ENCODE results near the gene CCDC78.
"Not testable (repeated sequence)": the region's sequence is repeated elsewhere in the genome, so short reads cannot be mapped to it uniquely, and the experiment has no call there.

CCDC78 gene

DNA sequence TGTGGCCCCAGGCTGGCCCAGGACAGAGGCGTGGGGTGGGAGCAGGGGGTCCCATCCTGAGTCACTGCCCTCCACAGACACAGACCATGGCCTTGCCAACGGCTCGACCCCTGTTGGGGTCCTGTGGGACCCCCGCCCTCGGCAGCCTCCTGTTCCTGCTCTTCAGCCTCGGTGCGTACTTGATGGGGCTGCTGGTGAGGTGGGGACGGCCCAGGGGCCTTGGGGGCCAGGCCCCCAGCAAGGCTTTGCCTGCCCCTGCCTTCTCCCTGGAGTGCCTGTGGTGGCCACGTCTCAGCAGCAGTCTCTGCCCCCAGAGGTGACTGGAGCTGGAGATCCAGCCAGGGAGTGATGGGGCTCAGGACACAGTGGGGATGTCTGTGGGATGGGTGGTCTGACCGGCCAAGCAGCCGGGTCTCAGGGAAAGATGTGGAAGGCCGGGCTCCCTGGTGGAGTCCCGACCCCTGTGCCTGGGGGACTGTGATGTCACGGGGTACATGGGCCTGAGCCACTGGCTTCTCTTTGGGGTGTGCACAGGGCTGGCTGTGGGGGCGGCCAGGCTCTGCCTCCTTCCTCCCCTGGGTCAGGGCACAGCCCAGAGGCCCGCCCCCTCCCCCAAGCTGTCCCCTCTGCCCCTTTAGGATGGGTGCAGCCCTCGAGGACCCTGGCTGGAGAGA, 36.5 kb upstream of the CCDC78 start:
- TF ChIP-seq Cebpa-rat (IDR thresholded peaks at IDR 0.05), result no peak
- H4K20me1 ChIP-seq, result no peaks in the 10 kb centered on the region; a peak in 1 of 22 replicates

DNA sequence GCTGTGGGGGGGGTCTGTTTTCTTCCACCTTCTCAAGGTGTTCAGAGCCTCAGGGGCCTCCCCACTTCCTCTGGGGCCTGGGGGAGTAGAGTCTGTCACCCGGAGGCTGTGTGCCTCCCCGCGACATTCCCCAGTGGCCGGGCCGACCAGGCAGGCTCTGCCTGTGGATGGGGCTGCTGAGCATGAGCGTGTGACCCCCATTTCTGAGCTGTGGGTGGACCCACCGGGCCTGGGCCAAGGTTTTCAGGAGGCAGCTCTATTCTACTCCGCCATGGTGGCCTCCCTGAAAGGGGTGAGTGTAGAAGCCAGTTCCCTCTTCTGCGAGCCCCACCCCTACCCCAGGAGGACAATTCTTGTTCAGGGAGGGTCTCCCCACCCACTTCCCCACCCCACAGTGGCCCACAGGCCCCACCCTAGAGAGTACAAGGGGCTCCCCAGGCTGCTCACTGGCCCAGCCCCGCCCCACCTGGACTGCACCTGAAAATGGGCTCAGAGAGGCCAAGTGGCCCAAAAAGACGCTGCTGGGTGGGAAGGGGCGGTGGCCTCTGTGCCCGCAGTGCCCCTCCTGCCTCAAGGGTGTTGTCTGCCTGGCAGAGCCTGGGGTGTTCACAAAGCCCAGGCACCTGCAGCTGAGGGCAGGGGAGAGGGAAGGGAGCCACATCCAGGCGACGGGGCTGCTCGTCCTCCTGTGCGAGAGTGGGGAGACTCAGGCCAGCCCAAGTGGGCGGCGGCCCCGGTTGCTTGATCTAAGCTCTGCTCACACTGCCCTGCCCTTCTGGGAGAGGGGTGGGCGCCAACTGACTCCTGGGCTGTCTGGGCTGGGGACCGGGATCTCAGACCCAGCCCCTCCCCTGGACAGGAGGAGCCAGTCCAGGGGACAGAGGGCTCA, 35.6 kb upstream of the CCDC78 start:
- no peaks in the 10 kb centered on the region for H3K9me3 ChIP-seq (replicated peaks in 1 of 11)
- no peaks in the 10 kb centered on the region; a peak in 1 of 22 replicates for H4K20me1 ChIP-seq
- H3K4me2 ChIP-seq, result peak overlapping the region in 10 of 11 experiments; percentile 9 to 58 (median 36); a peak in 17 of 22 replicates
- H3K4me3 ChIP-seq, result no peak overlapping the region
- H3K9ac ChIP-seq, result 0 out of 22 replicates have a peak overlapping the region, but pooled peaks of 1 of the 11 experiments have one; percentile 5
- H3K36me3 ChIP-seq, result no peaks in the 10 kb centered on the region
- no peak overlapping the region for H3K27ac ChIP-seq
- TF ChIP-seq Cebpa-rat (IDR thresholded peaks at IDR 0.05), result no peak
- peaks cover 14 to 44% (median 35%) of the 10 kb centered on the region in 10 experiments for H3K4me1 ChIP-seq
- no peaks in the 10 kb centered on the region for H3K27me3 ChIP-seq

More for the DNA sequence above, 36.5 kb upstream of the CCDC78 start:
- H3K36me3 ChIP-seq, result no peaks in the 10 kb centered on the region
- peak overlapping the region in 6 of 11 experiments; percentile 28 to 58 (median 38); a peak in 8 of 22 replicates for H3K4me2 ChIP-seq
- no peak overlapping the region for H3K4me3 ChIP-seq
- no peaks in the 10 kb centered on the region for H3K9me3 ChIP-seq (replicated peaks in 1 of 11)
- H3K27ac ChIP-seq, result no peak overlapping the region
- 0 out of 22 replicates have a peak overlapping the region, but pooled peaks of 2 of the 11 experiments have one; percentile 2 to 5 for H3K9ac ChIP-seq
- H3K4me1 ChIP-seq, result peaks cover 5 to 35% (median 26%) of the 10 kb centered on the region in 10 experiments
- no peaks in the 10 kb centered on the region for H3K27me3 ChIP-seq

- H3K4me3 ChIP-seq, result no peak within 1 kb of the TSS
- no peaks in the 10 kb centered on the region; a peak in 1 of 22 replicates for H4K20me1 ChIP-seq
- no peaks in the 10 kb centered on the region for H3K27me3 ChIP-seq
- no peak within 1 kb of the TSS for H3K27ac ChIP-seq
- no peak within 1 kb of the TSS; a peak in 1 of 22 replicates for H3K9ac ChIP-seq
- no peak for TF ChIP-seq Cebpa-rat (IDR thresholded peaks at IDR 0.05)
- H3K4me2 ChIP-seq, result peak within 1 kb of the TSS; percentile 1 to 58 (median 36); a peak in 17 of 22 replicates
- peaks cover 0 to 5% (median 0%) of the 10 kb centered on the region in 11 experiments; a peak in 2 of 22 replicates for H3K9me3 ChIP-seq (replicated peaks in 1 of 11)
- H3K4me1 ChIP-seq, result peaks cover 20 to 49% (median 40%) of the 10 kb centered on the region in 10 experiments
- H3K36me3 ChIP-seq, result no peaks in the 10 kb centered on the region
Measured at GRCh38 chr16:760545-761343, 34.5 kb upstream of the CCDC78 start, which contains the start of gene MSLN. TSS of gene MSLN (plus strand) at chr16:760734. CDS start at chr16:762681, 1,947 bp downstream.

- Histone ChIP-seq H3K36me3 (no peaks in the 10 kb centered on the region), H3K27ac (no peak overlapping the region), H3K4me1 (peaks cover 27 to 56% (median 46%) of the 10 kb centered on the region in 10 experiments), H3K9me3 (replicated peaks in 1 of 11) (peaks cover 0 to 5% (median 0%) of the 10 kb centered on the region in 11 experiments; a peak in 2 of 22 replicates), H3K4me3 (no peak overlapping the region), H3K9ac (no peak overlapping the region), H3K27me3 (no peaks in the 10 kb centered on the region), H4K20me1 (no peaks in the 10 kb centered on the region), H3K4me2 (no peak overlapping the region)
- no peak for TF ChIP-seq Cebpa-rat (IDR thresholded peaks at IDR 0.05)
Measured at GRCh38 chr16:760065-760464, 33.8 kb upstream of the CCDC78 start.

DNA sequence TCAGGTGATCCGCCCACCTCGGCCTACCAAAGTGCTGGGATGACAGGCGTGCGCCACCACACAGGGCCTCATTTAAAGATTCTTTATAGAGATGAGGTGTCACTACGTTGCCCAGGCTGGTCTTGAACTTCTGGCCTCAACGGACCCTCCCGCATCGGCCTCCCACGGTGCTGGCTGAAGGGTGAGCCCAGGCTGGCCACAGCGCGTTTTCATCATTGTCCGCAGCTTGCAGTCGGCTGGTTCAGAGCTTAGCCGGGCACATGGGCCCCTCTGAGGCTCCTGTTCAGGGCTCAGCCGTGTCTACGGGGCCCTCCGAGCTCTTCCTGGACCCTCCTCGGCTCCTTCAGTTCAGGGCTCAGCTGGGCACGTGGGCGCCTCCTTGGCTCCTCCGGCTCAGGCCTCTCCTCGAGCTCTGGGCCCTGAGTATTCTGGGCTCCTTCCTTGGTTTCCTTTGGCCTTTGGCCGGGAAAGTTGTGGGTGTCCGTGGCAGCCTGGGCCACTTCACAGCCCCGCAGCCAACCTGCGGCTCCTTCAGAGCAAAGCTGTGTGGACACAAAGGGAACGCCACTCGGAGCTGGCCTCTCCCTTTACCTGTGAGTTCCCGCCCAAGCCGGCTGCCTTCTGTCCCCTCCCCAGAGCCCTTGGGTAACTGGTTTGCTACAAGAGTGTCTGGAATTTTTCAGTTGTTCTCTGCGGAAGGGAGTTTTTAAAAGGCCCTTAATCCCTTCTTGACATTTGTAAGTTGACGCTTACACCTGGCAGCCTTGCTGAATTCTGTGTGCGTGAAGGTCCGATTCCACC, 33.1 kb upstream of the CCDC78 start:
- no peak overlapping the region for H3K27ac ChIP-seq
- H3K4me2 ChIP-seq, result no peak overlapping the region
- peaks cover 35 to 64% (median 52%) of the 10 kb centered on the region in 10 experiments for H3K4me1 ChIP-seq
- H3K9ac ChIP-seq, result no peak overlapping the region
- no peak overlapping the region for H3K4me3 ChIP-seq
- no peak for TF ChIP-seq Cebpa-rat (IDR thresholded peaks at IDR 0.05)
- no peaks in the 10 kb centered on the region for H4K20me1 ChIP-seq
- H3K27me3 ChIP-seq, result no peaks in the 10 kb centered on the region
- H3K9me3 ChIP-seq (replicated peaks in 1 of 11), result peaks cover 0 to 5% (median 0%) of the 10 kb centered on the region in 11 experiments; a peak in 2 of 22 replicates
- no peaks in the 10 kb centered on the region for H3K36me3 ChIP-seq

DNA sequence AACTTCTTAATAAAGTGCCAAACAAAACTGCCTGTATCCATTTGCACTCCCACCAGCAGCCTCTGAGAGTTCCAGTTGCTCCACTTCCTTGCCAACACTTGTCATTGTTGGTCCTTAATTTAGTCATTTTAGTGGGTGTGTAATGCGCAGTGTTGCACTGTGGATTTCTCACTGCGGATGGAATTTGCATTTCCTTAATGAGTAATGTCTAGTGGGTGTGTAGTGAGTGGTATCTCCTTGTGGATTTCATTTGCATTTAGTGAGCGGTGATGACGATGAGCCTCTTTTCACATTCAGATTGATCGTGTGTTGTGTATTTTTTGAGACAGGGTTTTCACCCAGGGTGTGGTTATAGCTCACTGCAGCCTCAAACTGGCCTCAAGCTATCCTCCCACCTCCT, 30.2 kb upstream of the CCDC78 start:
- Histone ChIP-seq H3K4me3 (no peak overlapping the region), H3K9ac (no peak overlapping the region), H3K9me3 (replicated peaks in 1 of 11) (peaks cover 0 to 5% (median 0%) of the 10 kb centered on the region in 11 experiments; a peak in 2 of 22 replicates), H3K27me3 (no peaks in the 10 kb centered on the region), H3K4me1 (peaks cover 32 to 75% (median 44%) of the 10 kb centered on the region in 10 experiments), H3K27ac (no peak overlapping the region), H3K4me2 (peak overlapping the region; percentile 68 to 92 (median 82); a peak in 19 of 22 replicates), H4K20me1 (no peaks in the 10 kb centered on the region), H3K36me3 (no peaks in the 10 kb centered on the region)
- TF ChIP-seq Cebpa-rat (IDR thresholded peaks at IDR 0.05), result no peak

GRCh38 chr16:754656-755055, 28.4 kb upstream of the CCDC78 start:
- Histone ChIP-seq H3K4me2 (peak overlapping the region in 10 of 11 experiments; percentile 12 to 84 (median 65); a peak in 17 of 22 replicates), H4K20me1 (no peaks in the 10 kb centered on the region), H3K27me3 (no peaks in the 10 kb centered on the region), H3K4me1 (peaks cover 25 to 64% (median 33%) of the 10 kb centered on the region in 10 experiments), H3K36me3 (no peaks in the 10 kb centered on the region), H3K9ac (peak overlapping the region in 2 of 11 experiments; percentile 32 to 35; a peak in 3 of 22 replicates), H3K4me3 (no peak overlapping the region; a peak in 1 of 20 replicates), H3K9me3 (replicated peaks in 1 of 11) (peaks cover 0 to 5% (median 0%) of the 10 kb centered on the region in 11 experiments; a peak in 2 of 22 replicates), H3K27ac (peak overlapping the region in 3 of 11 experiments; percentile 49 to 67 (median 58); a peak in 6 of 22 replicates)
- no peak for TF ChIP-seq Cebpa-rat (IDR thresholded peaks at IDR 0.05)

DNA sequence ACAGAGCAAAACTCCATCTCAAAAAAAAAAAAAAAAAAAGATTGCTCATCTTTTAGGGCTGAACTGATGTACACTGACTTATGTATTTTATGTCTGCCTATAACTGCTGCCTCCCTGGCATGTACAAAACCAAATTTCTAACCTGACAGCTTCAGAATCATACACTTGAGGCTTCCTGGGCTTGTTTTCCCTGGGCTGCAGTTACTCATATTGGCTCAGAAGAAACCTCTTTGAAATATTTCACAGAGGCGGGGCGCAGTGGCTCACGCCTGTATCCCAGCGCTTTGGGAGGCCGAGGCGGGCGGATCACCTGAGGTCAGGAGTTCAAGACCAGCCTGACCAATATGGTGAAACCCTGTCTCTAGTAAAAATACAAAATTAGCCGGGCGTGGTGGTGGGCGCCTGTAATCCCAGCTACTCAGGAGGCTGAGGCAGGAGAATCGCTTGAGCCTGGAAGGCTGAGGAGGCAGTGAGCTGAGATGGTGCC, 27.9 kb upstream of the CCDC78 start:
- Histone ChIP-seq H3K27ac (peak overlapping the region in 3 of 11 experiments; percentile 49 to 67 (median 58); a peak in 7 of 22 replicates), H3K4me1 (peaks cover 25 to 64% (median 33%) of the 10 kb centered on the region in 10 experiments), H3K4me2 (peak overlapping the region in 8 of 11 experiments; percentile 12 to 84 (median 80); a peak in 14 of 22 replicates), H3K9ac (peak overlapping the region in 2 of 11 experiments; percentile 32 to 35; a peak in 3 of 22 replicates)
- not testable (repeated sequence) for H3K27me3 ChIP-seq; H3K9me3 ChIP-seq (replicated peaks in 1 of 11); H3K4me3 ChIP-seq; H3K36me3 ChIP-seq; H4K20me1 ChIP-seq
